Activated naive CD8-positive, alpha-beta T cell treated with anti-CD3 and anti-CD28 coated beads, Interleukin-2, amount 10 ng/mL, durations not matched to agents 7 days and 5 days (primary cell): ENCODE measurements around the gene WDR83. TPM values are rescaled to one million over a fixed set of nuclear protein-coding genes. Genes with fewer than 3 reads are reported as not detected.
"Not testable (repeated sequence)": the region's sequence is repeated elsewhere in the genome, so short reads cannot be mapped to it uniquely, and the experiment has no call there.

ENCODE experiments used
- ATAC-seq: fragments of 150-1000 bp; cut with Tn5 transposase; one replicate; pipeline ENCODE4 v1.10.0; 2021; ENCODE audit warnings: low read depth, moderate library complexity
- POLR2A ChIA-PET: fragments of 350-600 bp; sonication (Branson Sonifier 250); formaldehyde crosslinking; loops from one replicate; lab custom pipeline; 2021; ENCODE audit warnings: antibody characterized with exemption; lab: Charles Lee
- DNase-seq: peaks from one replicate; pipeline ENCODE4 v3.0.0; 2021
- H3K27ac Mint-ChIP-seq: one replicate; pipeline ENCODE4 v1.8.0; 2022; ENCODE audit warnings: mild to moderate bottlenecking, mixed read lengths
- H3K27me3 Mint-ChIP-seq: one replicate; pipeline ENCODE4 v1.8.0; 2022; ENCODE audit warnings: mild to moderate bottlenecking, moderate library complexity, mixed read lengths
- H3K36me3 Mint-ChIP-seq: one replicate; pipeline ENCODE4 v1.8.0; 2021; ENCODE audit warnings: mild to moderate bottlenecking, mixed read lengths
- H3K4me1 Mint-ChIP-seq: one replicate; pipeline ENCODE4 v1.8.0; 2021; ENCODE audit warnings: mixed read lengths
- H3K4me3 Mint-ChIP-seq: one replicate; pipeline ENCODE4 v1.8.0; 2022; ENCODE audit warnings: mild to moderate bottlenecking, moderate library complexity, mixed read lengths
- H3K9me3 Mint-ChIP-seq: one replicate; pipeline ENCODE4 v1.8.0; 2021; ENCODE audit warnings: mixed read lengths
- total RNA-seq, 2 experiments: library from RNA; stranded (reverse); gene quantifications; one replicate each; pipeline ENCODE4 v1.2.3, GENCODE V29; 2021

WDR83 gene
- total RNA-seq, 2 experiments from 2014 or later, result 18.2 to 21.1 TPM

- H3K27ac Mint-ChIP-seq, result peak within 1 kb of the TSS; percentile 97
- H3K9me3 Mint-ChIP-seq, result no peaks in the 10 kb centered on the region
- ATAC-seq, result peak; percentile 84
- peak; percentile 98 for DNase-seq
- H3K36me3 Mint-ChIP-seq, result peaks cover 4% of the 10 kb centered on the region
- no peaks in the 10 kb centered on the region for H3K27me3 Mint-ChIP-seq
- peak within 1 kb of the TSS; percentile 93 for H3K4me3 Mint-ChIP-seq
- POLR2A ChIA-PET, result interaction anchor here (0.7 to 3.3 kb wide), 10 partner anchors 11 to 146 kb away, joined by 3 to 24 read pairs (median 6); partner anchors contain the start of genes DHPS, RNASEH2A, TNPO2 and TRIR
- peaks cover 10% of the 10 kb centered on the region for H3K4me1 Mint-ChIP-seq
These were observed 30.0 kb downstream of the WDR83 start, which contains the start of gene FBXW9 for GRCh38 chr19:12696366-12697335. TSS of gene FBXW9 (minus strand) at chr19:12696631. CDS start at chr19:12696581, 50 bp downstream.

GRCh38 chr19:12697425-12697824 is 30.8 kb downstream of the WDR83 start:
- H3K36me3 Mint-ChIP-seq, ATAC-seq, H3K9me3 Mint-ChIP-seq, DNase-seq, H3K4me1 Mint-ChIP-seq, H3K27me3 Mint-ChIP-seq: not testable (repeated sequence)
- Mint-ChIP-seq H3K27ac (peak overlapping the region; percentile 9), H3K4me3 (peak overlapping the region; percentile 93)
- POLR2A ChIA-PET, result interaction anchor here (0.7 to 3.3 kb wide), 7 partner anchors 12 to 109 kb away, joined by 3 to 24 read pairs (median 4); partner anchors contain the start of genes DHPS, RNASEH2A, TNPO2 and TRIR

- DNase-seq (no peak), ATAC-seq (no peak)
- Mint-ChIP-seq H3K9me3 (no peaks in the 10 kb centered on the region), H3K4me3 (peak overlapping the region; percentile 53), H3K4me1 (peaks cover 10% of the 10 kb centered on the region), H3K36me3 (peaks cover 6% of the 10 kb centered on the region), H3K27ac (peak overlapping the region; percentile 70), H3K27me3 (no peaks in the 10 kb centered on the region)
- POLR2A ChIA-PET, result interaction anchor here (1.0 kb wide), 1 partner anchor 11 kb away, joined by 3 read pairs; no protein-coding TSS in a partner anchor
These were observed 31.5 kb downstream of the WDR83 start for GRCh38 chr19:12698138-12698537.

- POLR2A ChIA-PET, result interaction anchor here (0.5 to 0.7 kb wide), 2 partner anchors 104 to 1123 kb away, joined by 3 to 4 read pairs; no protein-coding TSS in a partner anchor
- Mint-ChIP-seq H3K4me1 (peaks cover 4% of the 10 kb centered on the region), H3K27ac (no peak overlapping the region), H3K27me3 (no peaks in the 10 kb centered on the region), H3K4me3 (no peak overlapping the region), H3K9me3 (no peaks in the 10 kb centered on the region), H3K36me3 (peaks cover 17% of the 10 kb centered on the region)
- ATAC-seq (no peak), DNase-seq (no peak)
These were observed 35.1 kb downstream of the WDR83 start for GRCh38 chr19:12701596-12702282.

GRCh38 chr19:12703046-12703445 is 36.4 kb downstream of the WDR83 start:
- Mint-ChIP-seq H3K36me3 (peaks cover 17% of the 10 kb centered on the region), H3K27me3 (no peaks in the 10 kb centered on the region), H3K27ac (no peak overlapping the region), H3K4me3 (no peak overlapping the region), H3K4me1 (peaks cover 2% of the 10 kb centered on the region), H3K9me3 (no peaks in the 10 kb centered on the region)
- POLR2A ChIA-PET, result interaction anchor here (0.5 kb wide), 1 partner anchor 102 kb away, joined by 3 read pairs; no protein-coding TSS in a partner anchor
- ATAC-seq (peak; percentile 19), DNase-seq (no peak)

GRCh38 chr19:12705169-12705568 is 38.6 kb downstream of the WDR83 start:
- H3K27ac Mint-ChIP-seq, result no peak overlapping the region
- H3K9me3 Mint-ChIP-seq, result no peaks in the 10 kb centered on the region
- H3K4me1 Mint-ChIP-seq, result no peaks in the 10 kb centered on the region
- no peak overlapping the region for H3K4me3 Mint-ChIP-seq
- POLR2A ChIA-PET, result interaction anchor here (0.6 kb wide), 1 partner anchor 248 kb away, joined by 4 read pairs; no protein-coding TSS in a partner anchor
- ATAC-seq (no peak), DNase-seq (no peak)
- H3K27me3 Mint-ChIP-seq, result no peaks in the 10 kb centered on the region
- peaks cover 13% of the 10 kb centered on the region for H3K36me3 Mint-ChIP-seq

GRCh38 chr19:12705654-12706331 is 39.2 kb downstream of the WDR83 start:
- H3K27me3 Mint-ChIP-seq, result no peaks in the 10 kb centered on the region
- H3K4me1 Mint-ChIP-seq, result no peaks in the 10 kb centered on the region
- ATAC-seq, result no peak
- no peak overlapping the region for H3K4me3 Mint-ChIP-seq
- POLR2A ChIA-PET, result interaction anchor here (0.6 kb wide), 1 partner anchor 248 kb away, joined by 4 read pairs; no protein-coding TSS in a partner anchor
- H3K36me3 Mint-ChIP-seq, result peaks cover 17% of the 10 kb centered on the region
- DNase-seq, result no peak
- H3K9me3 Mint-ChIP-seq, result no peaks in the 10 kb centered on the region
- no peak overlapping the region for H3K27ac Mint-ChIP-seq

- no peak for DNase-seq
- H3K4me1 Mint-ChIP-seq, result no peaks in the 10 kb centered on the region
- H3K9me3 Mint-ChIP-seq, result no peaks in the 10 kb centered on the region
- no peak for ATAC-seq
- peaks cover 17% of the 10 kb centered on the region for H3K36me3 Mint-ChIP-seq
- H3K27ac Mint-ChIP-seq, result no peak overlapping the region
- H3K4me3 Mint-ChIP-seq, result no peak overlapping the region
- no peaks in the 10 kb centered on the region for H3K27me3 Mint-ChIP-seq
- POLR2A ChIA-PET, result no interaction called here
These were observed 39.7 kb downstream of the WDR83 start for GRCh38 chr19:12706332-12706718.

- Mint-ChIP-seq H3K27me3 (no peaks in the 10 kb centered on the region), H3K4me3 (no peak overlapping the region), H3K27ac (no peak overlapping the region), H3K9me3 (no peaks in the 10 kb centered on the region), H3K36me3 (peaks cover 12% of the 10 kb centered on the region), H3K4me1 (no peaks in the 10 kb centered on the region)
- ATAC-seq (no peak), DNase-seq (no peak)
- POLR2A ChIA-PET, result interaction anchor here (0.6 to 0.7 kb wide), 3 partner anchors 14 to 70 kb away, joined by 3 to 6 read pairs (median 3); no protein-coding TSS in a partner anchor
These were observed 42.0 kb downstream of the WDR83 start for GRCh38 chr19:12708641-12709040.

GRCh38 chr19:12711187-12711586 is 44.6 kb downstream of the WDR83 start:
- H3K4me3 Mint-ChIP-seq, result no peak overlapping the region
- H3K27me3 Mint-ChIP-seq, result no peaks in the 10 kb centered on the region
- POLR2A ChIA-PET, result interaction anchor here (0.6 to 1.3 kb wide), 2 partner anchors 15 to 16 kb away, joined by 4 to 9 read pairs; partner anchors contain the start of gene FBXW9
- DNase-seq (no peak), ATAC-seq (no peak)
- no peak overlapping the region for H3K27ac Mint-ChIP-seq
- H3K4me1 Mint-ChIP-seq, result no peaks in the 10 kb centered on the region
- H3K9me3 Mint-ChIP-seq, result no peaks in the 10 kb centered on the region
- H3K36me3 Mint-ChIP-seq, result peaks cover 9% of the 10 kb centered on the region

GRCh38 chr19:12712077-12712476 is 45.5 kb downstream of the WDR83 start:
- H3K27ac Mint-ChIP-seq, DNase-seq, H3K27me3 Mint-ChIP-seq, POLR2A ChIA-PET, H3K4me3 Mint-ChIP-seq, H3K9me3 Mint-ChIP-seq, H3K4me1 Mint-ChIP-seq, ATAC-seq: not testable (repeated sequence)
- H3K36me3 Mint-ChIP-seq, result peaks cover 11% of the 10 kb centered on the region

- peaks cover 11% of the 10 kb centered on the region for H3K36me3 Mint-ChIP-seq
- H3K4me1 Mint-ChIP-seq, ATAC-seq, DNase-seq, H3K9me3 Mint-ChIP-seq, H3K4me3 Mint-ChIP-seq, H3K27me3 Mint-ChIP-seq, H3K27ac Mint-ChIP-seq: not testable (repeated sequence)
- POLR2A ChIA-PET, result interaction anchor here (1.3 kb wide), 1 partner anchor 21 kb away, joined by 4 read pairs; the partner anchor contains the start of gene TRIR
These were observed 46.7 kb downstream of the WDR83 start for GRCh38 chr19:12713304-12713703.
